Body of pancreas (tissue), 4 donors: Measurements from ENCODE around the gene FAM169A.

Experiments
- POLR2A ChIP-seq, 3 donors: fragments of 450-650 bp; IDR thresholded peaks; one replicate each; pipeline ENCODE4 v1.6.1; 2016; ENCODE audit warnings: antibody characterized with exemption in 3 of 3, mild to moderate bottlenecking in 2 of 3
- TF ChIP-seq, protein P1 (sequence below), 7 experiments: fragments of 450-650 bp in 4 of 7; fragments of 200-600 bp in 3 of 7; sonication (generic) in 3 of 7; IDR thresholded peaks; one replicate each; pipeline ENCODE4 v1.5.1; 2016 to 2019; ENCODE audit warnings: antibody characterized with exemption in 7 of 7

- TF ChIP-seq, protein P1, sequence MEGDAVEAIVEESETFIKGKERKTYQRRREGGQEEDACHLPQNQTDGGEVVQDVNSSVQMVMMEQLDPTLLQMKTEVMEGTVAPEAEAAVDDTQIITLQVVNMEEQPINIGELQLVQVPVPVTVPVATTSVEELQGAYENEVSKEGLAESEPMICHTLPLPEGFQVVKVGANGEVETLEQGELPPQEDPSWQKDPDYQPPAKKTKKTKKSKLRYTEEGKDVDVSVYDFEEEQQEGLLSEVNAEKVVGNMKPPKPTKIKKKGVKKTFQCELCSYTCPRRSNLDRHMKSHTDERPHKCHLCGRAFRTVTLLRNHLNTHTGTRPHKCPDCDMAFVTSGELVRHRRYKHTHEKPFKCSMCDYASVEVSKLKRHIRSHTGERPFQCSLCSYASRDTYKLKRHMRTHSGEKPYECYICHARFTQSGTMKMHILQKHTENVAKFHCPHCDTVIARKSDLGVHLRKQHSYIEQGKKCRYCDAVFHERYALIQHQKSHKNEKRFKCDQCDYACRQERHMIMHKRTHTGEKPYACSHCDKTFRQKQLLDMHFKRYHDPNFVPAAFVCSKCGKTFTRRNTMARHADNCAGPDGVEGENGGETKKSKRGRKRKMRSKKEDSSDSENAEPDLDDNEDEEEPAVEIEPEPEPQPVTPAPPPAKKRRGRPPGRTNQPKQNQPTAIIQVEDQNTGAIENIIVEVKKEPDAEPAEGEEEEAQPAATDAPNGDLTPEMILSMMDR (IDR thresholded peaks at IDR 0.05): no peak
- TF ChIP-seq POLR2A (IDR thresholded peaks at IDR 0.05): no peak
These were observed 27.9 kb downstream of the FAM169A start for GRCh38 chr5:74838262-74838661.
